ENCODE data around the gene RAB28.
A peak's percentile ranks its signal among the peaks of the same experiment; 100 is the strongest.

Gene RAB28

DNA sequence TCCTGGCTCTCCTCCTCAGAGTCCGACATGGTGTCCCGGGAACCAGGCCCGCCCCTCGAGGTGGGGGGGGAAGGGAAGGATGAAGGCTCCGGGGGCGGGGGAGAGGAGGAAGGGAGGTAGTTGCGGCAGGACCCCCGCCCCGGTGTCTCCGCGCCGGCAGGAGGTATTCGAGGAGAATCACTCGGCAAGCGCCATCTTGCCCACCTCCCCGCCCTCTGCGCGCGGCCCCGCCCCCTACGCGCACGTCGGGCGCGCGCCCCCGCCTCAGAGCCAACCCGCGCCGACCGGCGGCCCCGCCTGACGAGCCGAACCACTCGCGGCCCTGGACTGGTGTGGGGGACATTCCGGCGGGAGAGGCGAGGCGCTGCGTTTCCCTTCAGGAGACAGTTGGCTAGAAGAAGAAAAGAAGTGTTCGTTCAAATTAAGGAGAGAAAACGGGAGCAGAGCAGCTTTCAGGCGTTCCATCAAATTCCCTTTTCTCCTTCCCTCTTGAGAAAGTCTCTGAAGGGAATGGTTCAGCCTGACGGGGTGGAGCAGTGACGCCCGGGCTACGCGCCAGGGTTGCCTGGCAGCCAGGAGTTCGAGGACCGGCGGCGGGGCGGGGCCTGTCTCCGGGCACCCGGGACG lies at the start of gene RAB28:
Gene RAB28 (minus strand): TSS at position 219 of the 627 bp plus-strand sequence.
- DNase-seq, result peak; percentile 85 to 100 (median 97)

DNA sequence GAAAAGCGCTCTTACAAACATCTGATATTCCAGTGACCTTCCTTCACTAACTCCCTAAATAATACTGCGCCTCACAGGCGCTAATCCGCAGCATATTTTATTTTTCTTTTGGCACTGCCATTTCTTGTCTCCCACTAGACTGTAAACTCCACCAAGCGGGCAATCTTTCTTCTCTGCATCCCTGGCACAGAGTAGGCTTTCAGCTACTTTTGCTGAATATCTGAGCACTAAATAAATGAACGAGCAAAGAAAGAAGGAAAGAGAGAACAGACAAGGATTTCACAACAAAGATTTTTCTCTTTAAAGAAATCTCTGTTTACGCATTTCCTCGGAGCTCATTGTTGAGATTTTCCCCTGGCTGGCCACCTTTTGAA lies 47.5 kb upstream of the RAB28 start:
- no peak for DNase-seq

DNA sequence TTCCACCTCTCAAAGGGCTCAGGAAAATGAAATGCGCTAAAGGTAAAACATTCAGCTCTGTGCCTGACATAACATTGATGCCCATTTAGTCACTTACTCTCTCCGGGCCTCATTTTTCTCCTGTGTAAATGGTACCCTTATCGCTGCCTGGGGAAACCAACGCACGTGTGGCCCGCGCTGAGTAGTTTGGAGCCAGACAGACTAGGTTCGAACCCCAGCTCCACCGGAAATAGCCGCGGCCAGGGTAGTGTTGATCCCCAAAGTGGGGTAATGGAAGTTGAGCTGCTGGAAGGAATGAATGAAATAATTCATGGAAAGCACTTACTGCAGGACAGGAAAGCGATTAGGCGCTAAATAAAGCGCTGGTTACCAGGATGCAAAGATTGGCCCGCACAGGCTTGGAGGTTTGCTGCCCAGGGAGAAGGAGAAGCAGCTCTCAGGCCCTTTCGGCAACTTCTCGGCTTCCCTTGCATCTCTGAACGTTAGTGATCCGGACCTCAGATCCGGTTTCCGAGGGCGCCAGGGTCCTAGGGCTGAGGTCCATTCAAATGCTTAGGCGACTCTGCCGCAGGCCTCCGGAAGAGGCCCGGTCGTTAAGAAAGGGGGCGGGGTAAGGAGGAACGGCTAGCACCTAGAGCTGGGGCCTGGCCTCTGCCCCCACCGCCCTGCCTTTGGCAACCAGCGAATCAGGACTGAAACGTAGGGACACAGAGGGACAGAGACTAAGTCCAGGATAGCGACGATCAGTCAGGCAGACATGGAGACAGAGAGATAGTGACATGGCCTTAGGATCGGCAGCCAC lies 46.9 kb upstream of the RAB28 start:
- DNase-seq, result no peak

DNA sequence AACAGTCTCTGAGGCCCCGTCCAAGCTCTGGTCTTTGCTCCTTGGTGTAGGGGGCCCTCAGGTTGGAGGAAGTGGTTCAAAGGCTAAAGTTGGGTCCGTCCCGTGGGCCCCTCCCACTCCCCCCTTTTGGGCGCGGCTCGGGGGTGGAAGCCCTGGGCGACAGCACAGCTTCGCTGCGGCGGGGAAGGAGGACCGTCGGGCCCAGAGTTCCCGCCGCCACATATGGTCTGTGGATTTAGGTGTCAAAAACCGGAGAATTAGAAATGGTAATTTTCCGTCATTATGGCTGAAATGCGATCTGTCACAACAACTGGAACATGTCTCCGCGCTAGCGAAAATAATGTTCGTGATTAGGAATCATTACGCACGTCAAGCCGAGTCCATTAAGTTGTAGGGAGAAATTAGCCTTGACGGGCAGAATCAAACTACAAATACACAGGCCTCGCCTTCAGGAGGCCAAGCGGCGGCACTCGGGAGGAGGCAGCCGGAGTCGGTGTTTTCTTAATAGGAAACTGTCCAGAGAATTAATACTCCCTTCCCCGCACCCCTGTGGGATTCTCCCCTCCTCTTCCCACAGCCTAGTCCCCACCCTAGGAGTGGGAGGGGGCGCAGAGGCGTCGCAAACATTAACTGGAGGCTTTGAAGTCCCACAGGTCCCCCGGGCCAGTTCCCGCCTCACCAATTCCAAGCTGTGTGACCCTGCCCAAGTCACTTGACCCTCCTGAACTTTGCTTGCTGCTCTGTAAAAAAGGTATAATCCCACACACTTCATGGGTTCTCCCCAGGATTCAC lies 45.2 kb upstream of the RAB28 start:
- DNase-seq, result no peak

DNA sequence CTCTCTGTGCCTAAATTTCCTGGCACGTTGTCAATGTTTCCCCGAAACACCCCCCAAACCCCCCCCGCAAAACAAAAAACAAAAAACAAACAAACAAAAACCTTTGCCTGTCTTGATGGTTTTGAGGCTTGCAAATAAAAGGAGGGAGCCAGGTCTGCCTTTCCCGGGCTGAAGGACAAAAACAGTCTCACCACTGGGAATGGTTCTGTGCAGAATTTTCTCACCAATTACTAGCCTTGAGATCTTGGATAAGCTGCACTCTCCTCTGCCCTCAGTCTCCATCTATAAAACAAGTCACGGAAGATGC lies 44.6 kb upstream of the RAB28 start:
- DNase-seq, result no peak

DNA sequence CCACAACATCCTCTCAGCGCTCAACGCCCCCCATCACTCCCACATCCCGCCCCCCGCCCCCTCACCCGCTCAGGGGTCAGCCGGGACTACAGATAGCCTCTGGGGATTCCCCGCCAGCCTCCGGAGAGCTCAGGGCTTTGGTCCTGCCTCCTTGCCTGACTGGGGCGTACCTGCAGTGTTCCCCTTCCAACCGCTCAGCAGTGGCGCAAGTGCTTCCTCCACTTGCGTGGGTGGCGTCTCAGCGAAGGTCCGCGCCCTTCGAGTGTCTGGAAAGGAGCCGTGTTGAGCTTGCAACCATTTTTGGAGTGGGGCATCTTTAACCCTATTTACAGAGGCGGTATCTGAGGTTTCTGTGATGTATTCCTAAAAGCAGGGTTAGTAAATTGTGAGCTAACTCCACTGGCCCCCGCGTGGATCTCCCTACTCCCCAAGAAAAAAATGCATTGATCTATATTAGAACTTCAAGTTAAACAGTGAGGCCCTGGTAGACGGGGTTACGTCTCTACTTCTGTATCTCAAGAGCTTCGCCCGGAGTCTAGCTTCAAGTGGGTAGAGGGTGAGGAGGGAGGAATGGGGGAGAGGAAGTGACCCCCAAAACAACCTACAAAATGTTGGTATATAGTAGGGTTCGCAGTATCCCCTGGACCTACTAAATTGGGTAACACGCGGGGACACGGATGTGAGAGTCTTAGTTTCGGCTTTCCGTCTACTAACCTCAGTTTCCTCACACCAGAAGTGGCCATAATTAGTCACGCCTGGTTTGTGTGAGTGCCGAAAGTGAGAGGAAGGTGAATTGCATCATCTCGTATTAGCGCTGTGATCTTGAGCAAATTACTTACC lies 44.1 kb upstream of the RAB28 start:
- no peak for DNase-seq

DNA sequence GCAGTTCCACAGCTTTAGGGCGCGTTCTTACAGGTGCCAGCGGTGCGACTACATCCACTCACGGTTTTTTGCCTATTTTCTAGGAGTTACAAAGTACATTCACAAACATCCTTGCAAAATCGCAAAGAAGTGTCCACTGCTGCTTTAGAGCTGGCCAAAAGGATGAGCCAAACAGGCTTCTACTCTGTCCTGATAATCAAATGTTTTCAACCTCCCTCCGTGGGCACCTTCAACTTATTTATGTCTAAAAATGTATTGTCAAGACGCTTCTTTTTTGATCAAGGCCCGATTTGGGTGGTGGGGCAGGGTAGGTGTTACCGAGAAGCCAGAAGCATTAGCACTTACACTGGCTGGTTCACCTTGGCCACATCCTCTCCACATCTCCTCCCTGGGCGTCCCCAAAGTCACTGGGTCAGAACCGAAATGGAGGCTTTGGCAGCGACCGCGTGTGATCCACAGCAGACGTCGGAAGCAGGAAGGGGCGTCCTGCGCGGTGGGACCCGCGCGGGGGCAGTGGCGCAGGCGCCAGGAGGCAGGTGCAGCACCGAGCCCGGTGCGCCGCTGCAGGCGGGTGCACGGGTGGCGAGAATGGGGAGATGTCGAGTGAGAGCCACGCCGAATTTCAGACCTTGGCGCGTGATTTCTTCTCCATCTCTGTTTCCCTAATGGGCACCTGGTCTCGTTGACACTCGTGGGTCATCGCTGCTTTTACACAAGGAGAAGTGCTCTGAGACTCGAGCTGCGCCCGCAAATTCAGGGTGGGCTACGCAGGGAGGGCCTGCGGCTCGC lies 43.2 kb upstream of the RAB28 start:
- DNase-seq, result no peak

DNA sequence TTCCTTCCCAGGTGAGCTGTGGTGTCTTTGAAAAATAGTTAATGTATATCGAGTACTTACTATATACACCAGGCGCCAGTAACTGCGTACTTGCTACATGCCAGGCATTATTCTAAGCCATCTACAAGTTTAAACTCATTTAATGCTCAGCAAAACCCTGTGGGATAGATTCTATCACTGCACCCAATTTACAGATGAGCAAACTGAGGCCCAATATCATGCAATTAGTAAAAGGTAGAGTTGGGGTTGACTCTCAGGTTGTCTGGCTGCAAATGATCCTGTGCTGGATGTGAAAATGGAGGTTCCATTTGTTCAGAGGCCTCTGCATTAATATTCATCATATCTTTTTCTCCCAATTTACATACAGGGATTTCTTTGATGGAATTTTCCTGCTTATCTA lies 42.5 kb upstream of the RAB28 start:
- DNase-seq, result no peak

DNA sequence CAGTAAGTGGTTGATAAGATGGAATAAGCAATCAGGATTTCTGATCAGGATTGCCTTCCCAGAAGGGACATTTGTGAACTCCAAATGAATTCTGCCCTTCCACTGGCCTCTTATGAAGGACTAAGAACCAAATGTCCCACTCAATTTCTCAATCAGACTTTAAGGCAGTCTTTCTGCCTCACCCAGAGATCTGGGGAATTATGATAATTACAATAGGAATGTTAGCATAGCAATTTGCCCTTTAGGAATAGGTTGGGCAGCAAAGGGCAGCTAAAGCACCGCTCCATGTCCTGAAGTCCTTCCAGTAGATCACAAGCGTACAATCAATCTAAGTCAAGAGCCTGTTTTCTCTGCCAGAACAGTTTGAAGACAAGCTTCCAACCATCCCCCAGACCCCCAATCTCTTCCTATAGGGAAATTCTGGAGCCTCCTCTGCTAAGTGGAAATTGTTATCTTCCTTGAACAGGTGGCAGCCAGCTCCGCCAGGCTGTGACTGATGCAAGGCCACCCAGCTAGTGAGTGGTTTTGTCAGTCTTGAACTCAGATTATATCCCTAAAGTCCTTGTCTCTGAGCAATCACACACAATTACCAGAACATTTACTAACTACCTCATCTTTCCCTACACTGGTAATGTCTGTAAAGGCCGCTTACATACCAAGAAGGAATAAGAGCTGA lies 41.6 kb upstream of the RAB28 start:
- no peak for DNase-seq

DNA sequence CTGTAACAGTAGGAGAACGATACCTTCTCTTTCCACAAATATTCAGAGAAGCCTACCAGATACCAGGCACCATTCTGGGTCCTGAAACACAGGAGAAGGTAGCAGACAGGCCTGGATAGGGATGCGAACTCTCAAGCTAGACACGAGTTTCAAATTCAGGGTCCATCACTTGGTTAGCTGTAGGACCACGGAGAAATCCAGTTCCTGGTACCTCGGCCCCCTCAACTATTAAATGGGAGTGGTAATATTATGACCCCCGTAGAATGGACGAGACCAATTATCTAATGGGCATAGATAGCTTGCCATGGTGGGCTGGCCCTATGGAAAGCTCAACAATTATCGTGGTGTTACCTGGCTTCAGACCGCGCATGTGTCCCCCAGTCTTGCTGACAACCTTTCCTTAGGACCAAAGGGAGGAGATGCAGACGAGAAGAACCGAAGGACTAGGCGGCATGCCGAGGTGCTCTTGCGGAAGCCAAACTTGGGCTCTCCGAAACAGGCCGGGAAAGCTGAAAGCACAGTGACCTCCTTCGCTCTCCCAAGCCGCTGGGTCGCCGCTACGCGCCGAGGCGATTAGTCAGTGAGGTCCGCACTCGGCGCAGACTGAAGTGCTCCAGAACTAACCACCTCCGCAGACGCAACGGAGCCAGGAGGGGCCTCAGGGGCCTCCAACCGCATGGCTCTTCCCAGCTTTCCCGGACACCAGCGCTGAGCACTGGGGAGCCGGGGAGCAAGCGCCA lies 40.5 kb upstream of the RAB28 start:
- no peak for DNase-seq

DNA sequence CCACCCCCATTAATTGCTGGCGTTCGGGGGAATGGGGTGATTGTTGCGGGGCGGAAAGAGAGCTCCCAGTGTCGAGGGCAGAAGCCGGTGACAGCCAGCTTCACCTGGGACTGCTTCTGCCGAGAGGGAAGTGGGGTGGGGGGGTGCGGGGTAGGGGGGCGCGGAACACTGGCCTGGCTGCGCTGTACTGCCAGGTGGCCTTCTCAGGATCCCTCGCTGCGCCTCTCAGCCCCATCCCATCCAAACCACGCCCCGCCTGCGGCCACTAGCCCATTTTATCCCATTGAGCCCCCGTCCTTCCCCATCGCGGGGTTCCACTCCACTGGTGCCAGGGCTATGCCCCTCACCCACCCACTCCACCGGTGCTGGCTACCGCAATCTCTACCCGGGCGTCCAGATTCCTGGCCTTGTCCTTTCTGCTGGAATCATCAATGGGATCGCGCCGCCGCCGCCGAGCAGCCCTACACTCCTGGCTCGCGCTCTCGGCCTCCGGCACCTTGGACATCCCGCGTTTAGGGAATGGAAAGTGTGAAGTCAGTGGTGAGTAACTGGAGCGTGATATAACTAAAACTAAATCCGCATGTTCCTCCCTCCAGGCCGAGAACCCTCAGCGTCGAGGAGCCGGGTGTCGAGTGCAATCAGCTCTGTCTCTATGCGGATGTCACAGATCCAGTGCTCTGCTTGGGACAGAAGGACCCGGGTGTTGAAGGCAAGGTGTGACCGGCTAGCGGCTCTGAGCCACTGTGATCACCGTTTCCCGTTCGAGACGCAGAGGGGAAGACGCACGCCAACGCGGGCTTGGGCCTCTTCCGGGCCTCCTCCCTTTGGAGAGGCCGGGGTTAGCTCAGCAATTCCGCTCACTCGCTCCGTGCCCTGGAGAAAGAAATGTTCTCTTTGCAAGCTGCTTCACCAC lies 39.7 kb upstream of the RAB28 start:
- DNase-seq, result no peak

DNA sequence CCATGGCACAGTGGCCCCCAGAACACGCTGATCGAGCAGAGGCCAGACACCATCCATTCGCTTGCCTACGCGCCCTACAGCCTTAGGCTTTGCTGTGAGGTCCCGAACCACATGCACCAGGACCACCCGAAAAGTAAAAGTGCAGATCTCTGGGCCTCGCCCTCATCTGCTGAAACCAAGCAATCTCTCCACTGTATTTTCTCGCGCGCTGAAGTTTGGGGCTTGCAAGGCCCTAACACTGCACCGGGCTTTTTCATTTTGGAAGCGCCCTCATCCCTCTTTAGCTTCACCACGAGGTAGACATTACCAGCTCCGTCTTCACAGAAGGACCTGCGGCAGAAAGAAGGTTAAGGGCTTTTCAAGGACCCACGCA lies 39.0 kb upstream of the RAB28 start:
- no peak for DNase-seq

DNA sequence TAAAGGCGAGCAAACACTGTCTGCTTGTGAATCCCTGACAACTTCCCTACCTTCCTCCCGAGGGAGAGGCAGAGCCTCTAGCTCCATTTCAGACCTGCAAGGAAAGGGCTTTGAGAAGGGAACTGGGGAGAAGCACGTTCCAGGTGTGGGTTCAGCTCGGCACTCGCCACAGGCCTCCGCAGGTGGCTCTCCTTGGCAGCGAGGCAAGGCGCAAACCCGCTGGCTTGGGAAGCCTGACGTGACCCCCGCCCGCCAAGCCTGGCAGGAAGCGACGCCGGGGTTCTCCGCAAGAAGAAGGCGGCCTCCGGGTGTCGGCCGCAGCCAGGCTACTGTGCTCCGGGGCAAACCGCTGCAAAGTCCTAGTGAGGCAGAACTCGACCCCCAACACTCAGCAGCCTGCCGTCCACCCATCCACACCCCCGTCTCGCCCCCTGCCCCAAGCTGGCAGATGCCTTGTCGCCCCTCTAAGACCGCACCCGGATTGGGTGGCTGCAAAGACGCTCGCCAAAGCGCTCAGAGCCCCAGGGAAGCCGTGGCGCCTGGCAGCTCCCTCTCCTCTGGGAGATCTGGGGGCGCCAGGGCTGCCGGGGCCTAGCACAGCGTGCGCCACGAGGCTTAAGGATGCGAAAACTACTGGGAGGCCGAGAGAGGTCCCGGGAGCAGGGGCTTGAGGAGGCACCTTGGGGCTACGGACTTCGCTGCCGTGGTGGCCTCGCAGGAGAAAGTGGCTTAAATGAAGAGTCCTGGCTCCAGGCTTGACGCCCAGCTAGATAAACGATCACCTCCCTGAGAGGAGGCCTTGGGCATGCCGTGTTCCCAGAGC lies 38.4 kb upstream of the RAB28 start:
- no peak for DNase-seq

DNA sequence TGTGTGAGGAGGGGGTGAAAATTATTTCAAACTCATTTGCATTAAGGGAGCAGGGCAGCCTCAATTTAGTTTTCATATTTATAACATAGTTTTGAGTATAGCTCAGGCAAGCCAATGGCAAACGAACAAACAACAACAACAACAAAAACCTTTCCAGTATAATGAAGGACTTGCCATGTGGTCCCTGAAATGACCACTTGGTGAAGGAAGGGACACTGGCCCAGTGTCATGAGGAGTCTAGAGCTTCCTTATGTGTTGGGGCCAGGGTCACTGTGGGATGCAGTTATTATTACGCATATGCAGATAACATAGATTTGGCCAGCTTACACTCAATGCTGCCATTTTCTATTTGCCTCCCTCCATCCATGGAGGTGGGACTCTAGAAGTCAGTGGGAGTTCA lies 36.9 kb upstream of the RAB28 start:
- no peak for DNase-seq

DNA sequence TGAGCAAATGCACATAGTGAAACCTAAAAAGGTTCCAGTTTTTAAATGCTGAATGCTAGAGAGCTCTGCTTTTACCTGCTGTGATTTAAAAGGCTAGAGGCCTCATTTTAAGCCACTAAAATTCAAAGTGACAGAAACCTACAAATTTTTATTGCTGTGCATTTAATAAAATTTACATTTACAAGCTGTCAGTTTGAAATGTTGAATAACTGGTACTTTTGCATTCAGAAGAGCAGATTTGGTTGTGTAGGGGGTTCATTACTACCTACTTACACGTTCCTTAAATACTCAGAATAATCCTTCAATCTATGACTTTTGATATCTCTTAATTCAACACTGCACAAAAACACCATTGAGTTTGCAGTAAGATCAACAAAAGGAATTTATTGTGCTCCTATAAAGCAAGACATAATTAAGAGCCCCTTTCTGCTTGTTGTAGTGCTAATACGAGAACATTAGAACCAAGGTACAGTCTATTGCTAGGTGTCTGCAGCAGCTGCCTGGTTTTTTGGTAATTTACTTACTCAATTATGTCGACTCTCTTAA lies 32.2 kb upstream of the RAB28 start:
- no peak for DNase-seq

DNA sequence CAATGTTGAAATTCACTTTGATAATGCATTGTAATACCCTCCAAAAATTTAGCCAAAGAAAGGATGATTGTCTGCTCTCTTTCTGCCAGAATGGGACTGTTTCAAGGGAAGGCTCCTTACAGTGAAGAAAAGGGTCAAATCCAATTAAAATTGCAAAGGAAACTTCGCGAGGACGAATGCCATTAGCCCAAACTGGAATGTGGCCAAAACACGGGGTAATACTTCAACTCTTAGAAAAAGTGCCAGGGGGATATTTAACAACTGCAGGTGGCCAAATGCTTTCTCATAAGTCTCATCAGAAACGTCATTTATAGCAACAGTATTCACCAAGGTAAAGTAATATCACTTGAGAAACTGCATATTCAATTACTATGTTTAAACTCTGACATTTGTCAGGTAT lies 31.1 kb upstream of the RAB28 start:
- DNase-seq, result no peak

DNA sequence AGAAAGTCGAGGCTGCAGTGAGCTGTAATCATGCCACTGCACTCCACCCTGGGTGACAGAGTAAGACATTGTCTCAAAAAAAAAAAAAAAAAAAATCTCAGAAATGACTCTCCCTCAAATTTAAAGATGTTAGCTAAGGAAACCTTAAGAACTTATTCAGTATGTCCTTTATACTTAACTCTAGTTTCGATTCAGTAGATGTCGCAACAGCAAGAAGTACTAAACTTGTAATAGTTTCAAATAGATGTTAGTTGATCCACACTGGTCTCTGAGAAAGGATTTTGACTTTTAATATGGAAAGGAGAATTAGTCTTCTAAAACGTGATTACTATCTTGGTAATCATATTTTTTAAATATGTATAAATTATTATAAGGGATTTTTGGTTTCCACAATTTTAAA lies 30.6 kb upstream of the RAB28 start:
- DNase-seq, result no peak

DNA sequence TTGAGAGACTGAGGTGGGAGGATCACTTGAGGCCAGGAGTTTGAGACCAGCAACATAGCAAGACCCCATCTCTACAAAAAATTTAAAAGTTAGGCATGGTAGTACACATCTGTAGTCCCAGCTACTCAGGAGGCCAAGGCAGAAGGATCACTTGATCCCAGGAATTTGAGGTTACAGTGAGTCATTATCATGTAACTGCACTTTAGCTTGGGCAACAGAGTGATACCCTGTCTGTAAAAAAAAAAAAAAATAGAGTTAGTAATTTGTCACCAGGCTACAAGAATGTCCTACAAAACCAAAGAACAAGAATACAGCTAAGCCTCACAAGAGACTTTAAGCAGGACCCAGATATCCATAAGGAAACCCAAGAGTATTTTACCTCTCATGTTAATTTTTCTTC lies 27.0 kb upstream of the RAB28 start:
- no peak for DNase-seq

DNA sequence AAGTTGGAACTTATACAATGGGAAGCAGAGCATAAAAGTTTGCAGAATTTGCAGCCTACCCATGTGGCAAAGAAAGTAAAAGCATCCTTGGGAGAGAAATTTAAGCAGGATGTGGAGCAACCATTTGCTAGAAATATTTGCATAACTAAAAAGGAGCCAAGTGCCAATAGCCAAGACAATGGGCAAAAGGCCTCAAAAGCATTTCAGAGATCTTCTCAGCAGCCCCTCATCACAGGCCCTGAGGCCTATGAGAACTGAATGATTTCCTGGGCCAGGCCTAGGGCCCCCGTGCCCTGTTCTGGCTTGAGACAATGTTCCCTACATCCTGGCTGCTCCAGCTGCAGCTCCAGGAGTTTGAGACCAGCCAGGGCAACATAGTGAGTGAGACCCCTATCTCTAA lies 25.3 kb upstream of the RAB28 start:
- no peak for DNase-seq
